Endothelial cell (in vitro differentiated cells): ENCODE measurements around the gene DIS3L2. TPM values are rescaled to one million over a fixed set of nuclear protein-coding genes. Genes with fewer than 3 reads are reported as not detected.

ENCODE experiments used
- DNase-seq: peaks from one replicate; pipeline ENCODE4 v3.0.0; 2021; ENCODE audit warnings: low spot score
- H3K27ac Mint-ChIP-seq: one replicate; pipeline ENCODE4 v1.8.0; 2021; ENCODE audit warnings: mixed read lengths, inconsistent platforms; ENCODE audit not compliant: unreplicated experiment
- H3K27me3 Mint-ChIP-seq: one replicate; pipeline ENCODE4 v1.8.0; 2021; ENCODE audit warnings: mild to moderate bottlenecking, moderate library complexity, mixed read lengths, inconsistent platforms; ENCODE audit not compliant: unreplicated experiment
- H3K36me3 Mint-ChIP-seq: one replicate; pipeline ENCODE4 v1.8.0; 2021; ENCODE audit warnings: mild to moderate bottlenecking, low read depth, mixed read lengths, inconsistent platforms; ENCODE audit not compliant: unreplicated experiment
- H3K4me1 Mint-ChIP-seq: one replicate; pipeline ENCODE4 v1.8.0; 2021; ENCODE audit warnings: mild to moderate bottlenecking, mixed read lengths, inconsistent platforms; ENCODE audit not compliant: unreplicated experiment
- H3K4me3 Mint-ChIP-seq: one replicate; pipeline ENCODE4 v1.8.0; 2021; ENCODE audit warnings: mild to moderate bottlenecking, mixed read lengths, inconsistent platforms; ENCODE audit not compliant: unreplicated experiment
- H3K9me3 Mint-ChIP-seq: one replicate; pipeline ENCODE4 v1.8.0; 2021; ENCODE audit warnings: mixed read lengths, inconsistent platforms; ENCODE audit not compliant: unreplicated experiment
- CTCF ChIP-seq: fragments of 200-600 bp; sonication (generic); IDR thresholded peaks from one replicate; pipeline ENCODE4 v1.5.0; 2021; ENCODE audit warnings: antibody characterized with exemption; ENCODE audit not compliant: unreplicated experiment
- total RNA-seq: library from RNA; stranded (reverse); fragmentation: NEBNext Ultra II Directional; extraction: Animal tissue kit (Norgen Biotek cat#: 25700); gene quantifications from one replicate; pipeline ENCODE4 v1.2.1, GENCODE V29; 2021; ENCODE audit not compliant: unreplicated experiment

DIS3L2 gene
- total RNA-seq, 1 donor from 2014 or later, result 42.1 TPM

GRCh38 chr2:232134939-232135338 lies 173.4 kb downstream of the DIS3L2 start:
- peak overlapping the region; percentile 6 for H3K4me3 Mint-ChIP-seq
- H3K36me3 Mint-ChIP-seq, result peaks cover 7% of the 10 kb centered on the region
- DNase-seq, result no peak
- H3K4me1 Mint-ChIP-seq, result peaks cover 50% of the 10 kb centered on the region
- peaks cover 10% of the 10 kb centered on the region for H3K27me3 Mint-ChIP-seq
- no peak for TF ChIP-seq CTCF
- H3K27ac Mint-ChIP-seq, result no peak overlapping the region
- H3K9me3 Mint-ChIP-seq, result no peaks in the 10 kb centered on the region

- H3K9me3 Mint-ChIP-seq, result no peaks in the 10 kb centered on the region
- H3K27ac Mint-ChIP-seq, result peak overlapping the region; percentile 77
- no peak overlapping the region for H3K4me3 Mint-ChIP-seq
- peaks cover under 1% of the 10 kb centered on the region for H3K36me3 Mint-ChIP-seq
- peaks cover 56% of the 10 kb centered on the region for H3K4me1 Mint-ChIP-seq
- no peak for TF ChIP-seq CTCF
- DNase-seq, result no peak
- peaks cover 7% of the 10 kb centered on the region for H3K27me3 Mint-ChIP-seq
Observed at GRCh38 chr2:232137356-232138147, 176.0 kb downstream of the DIS3L2 start.

DNA sequence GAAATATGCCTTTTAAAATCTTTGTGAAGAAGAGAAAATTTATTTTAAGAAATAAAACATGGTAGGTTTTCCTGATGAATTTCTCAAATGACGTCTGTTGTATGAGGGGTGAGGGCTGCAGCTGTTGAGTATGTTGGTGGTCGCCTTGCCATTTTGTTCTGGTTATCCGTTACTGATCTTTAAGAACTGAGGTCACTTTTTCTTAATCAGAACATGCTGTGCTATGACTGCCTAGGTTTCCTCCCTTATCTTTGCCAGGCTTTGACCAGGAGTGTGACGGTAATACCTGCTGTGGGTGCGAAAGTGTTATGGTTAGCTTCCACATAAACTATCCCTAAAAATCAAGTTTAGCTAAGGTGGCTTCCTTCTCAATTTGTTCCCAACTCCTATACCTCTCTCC lies 176.9 kb downstream of the DIS3L2 start:
- Mint-ChIP-seq H3K27me3 (peaks cover 7% of the 10 kb centered on the region), H3K4me3 (no peak overlapping the region), H3K4me1 (peaks cover 56% of the 10 kb centered on the region), H3K9me3 (no peaks in the 10 kb centered on the region), H3K36me3 (no peaks in the 10 kb centered on the region), H3K27ac (peak overlapping the region; percentile 88)
- no peak for TF ChIP-seq CTCF
- no peak for DNase-seq

DNA sequence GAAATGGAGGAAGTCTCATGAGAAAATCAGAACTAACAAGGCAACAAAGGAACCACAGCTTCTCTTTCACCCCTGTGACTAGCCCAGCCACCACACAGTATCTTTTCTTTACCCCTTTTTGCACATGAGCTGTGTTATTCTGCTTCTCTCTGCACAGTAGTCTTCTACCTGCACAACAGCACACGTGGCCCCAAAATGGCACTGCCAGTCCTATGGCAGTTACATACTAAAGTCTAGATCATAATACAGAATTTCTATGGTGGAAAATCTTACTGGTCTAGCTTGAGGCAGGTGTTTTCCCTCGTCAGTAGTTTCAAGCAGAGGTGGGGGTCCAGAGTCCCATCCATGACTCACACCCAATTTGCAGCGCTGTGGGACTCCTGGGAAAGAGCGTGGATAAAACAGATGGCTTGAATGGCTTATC lies 177.7 kb downstream of the DIS3L2 start:
- no peak for TF ChIP-seq CTCF
- no peak for DNase-seq
- H3K4me1 Mint-ChIP-seq, result peaks cover 53% of the 10 kb centered on the region
- H3K4me3 Mint-ChIP-seq, result no peak overlapping the region
- no peaks in the 10 kb centered on the region for H3K36me3 Mint-ChIP-seq
- peaks cover 7% of the 10 kb centered on the region for H3K27me3 Mint-ChIP-seq
- no peaks in the 10 kb centered on the region for H3K9me3 Mint-ChIP-seq
- no peak overlapping the region for H3K27ac Mint-ChIP-seq

DNA sequence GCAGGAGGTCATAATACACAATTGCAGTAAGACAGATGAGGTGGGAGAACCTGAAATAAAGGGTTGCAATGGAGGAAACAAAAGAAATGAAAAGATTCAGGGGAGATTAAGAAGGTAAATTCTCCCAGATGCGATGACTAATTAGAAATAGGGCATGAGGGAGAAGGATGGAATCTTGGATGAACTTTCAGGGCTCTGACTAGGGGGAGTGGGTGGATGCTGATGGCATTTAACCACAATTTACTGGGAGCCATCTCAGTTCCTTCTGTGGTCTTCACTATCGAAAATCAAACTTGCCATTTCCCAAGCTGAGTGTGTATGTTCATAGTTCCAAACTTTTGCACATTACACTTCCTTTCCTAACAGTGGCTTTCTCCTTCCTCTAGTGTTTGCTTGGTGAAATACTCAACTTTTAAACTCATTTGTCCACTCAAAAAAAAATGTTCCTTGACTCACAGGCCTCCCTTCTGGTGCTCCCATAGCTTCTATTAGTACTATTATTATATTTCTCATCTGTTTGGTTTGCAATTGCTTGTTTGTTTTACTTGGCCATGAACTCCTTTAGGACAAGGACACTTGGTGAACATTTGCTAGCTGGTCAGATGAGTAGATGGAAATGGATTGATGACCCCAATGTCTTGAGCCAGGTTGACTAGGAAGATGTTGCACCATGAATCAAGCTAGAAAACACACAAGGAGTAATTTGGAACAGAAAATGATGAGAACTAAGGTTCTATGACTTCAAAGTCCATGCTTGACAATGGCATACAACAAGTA lies 178.5 kb downstream of the DIS3L2 start:
- peaks cover 4% of the 10 kb centered on the region for H3K27me3 Mint-ChIP-seq
- no peak overlapping the region for H3K27ac Mint-ChIP-seq
- peaks cover 46% of the 10 kb centered on the region for H3K4me1 Mint-ChIP-seq
- H3K4me3 Mint-ChIP-seq, result no peak overlapping the region
- TF ChIP-seq CTCF, result no peak
- H3K36me3 Mint-ChIP-seq, result no peaks in the 10 kb centered on the region
- H3K9me3 Mint-ChIP-seq, result no peaks in the 10 kb centered on the region
- DNase-seq, result no peak
